Measurements from ENCODE around the gene RPS6KB1. TPM values are rescaled to one million over a fixed set of nuclear protein-coding genes. Genes with fewer than 3 reads are reported as not detected.

The RPS6KB1 gene
- polyA plus RNA-seq, 1 of the 3 experiments (the other 2 are of a cell fraction): 13.4 TPM

DNA sequence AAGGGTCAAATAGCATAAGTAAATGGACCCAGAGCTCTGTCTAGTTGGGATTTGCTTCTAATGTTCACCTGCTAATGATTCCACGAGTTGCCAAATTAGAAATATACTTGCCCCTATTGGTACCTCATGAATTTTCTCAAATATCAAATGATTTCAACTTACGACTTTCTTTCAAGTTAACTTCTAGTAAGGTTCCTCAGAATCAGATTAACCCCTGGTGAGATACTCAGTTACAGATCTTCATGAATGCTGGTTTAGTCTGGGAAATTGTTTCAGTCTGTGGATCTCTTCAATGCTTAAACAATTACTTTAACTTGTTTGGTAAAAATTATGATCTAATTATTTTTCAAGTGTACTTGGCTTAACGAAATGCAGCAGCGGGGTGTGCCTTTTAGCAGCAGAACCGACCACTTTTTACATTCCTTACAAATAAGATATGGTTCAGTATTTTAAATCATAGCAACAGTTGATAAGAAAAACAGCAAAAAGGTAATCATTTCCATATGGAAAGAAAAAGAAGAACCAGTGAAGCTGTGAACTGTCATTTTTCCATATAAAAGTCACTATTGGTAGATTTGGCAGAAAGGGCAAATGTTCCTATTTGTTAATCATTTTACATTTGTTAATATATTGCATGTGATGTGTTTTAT is 34.6 kb upstream of the RPS6KB1 start:
- H3K79me2 ChIP-seq (ENCODE audit: insufficient read depth): no peaks in the 10 kb centered on the region
- H2AFZ ChIP-seq (ENCODE audit: low read depth): 0 out of 2 replicates have a peak overlapping the region, but pooled peaks have one; percentile 6
- H3K4me2 ChIP-seq: no peak overlapping the region
- CTCF ChIA-PET: interaction anchor here (0.6 to 2.5 kb wide), 20 partner anchors 9 to 547 kb away, joined by 3 to 16 read pairs (median 6); no protein-coding TSS in a partner anchor
- no peaks in the 10 kb centered on the region for H3K27me3 ChIP-seq (ENCODE audit: insufficient read depth)
- no peaks in the 10 kb centered on the region for H3K9me2 ChIP-seq
- TF ChIP-seq TCF12 (IDR thresholded peaks at IDR 0.05) (peak; percentile 78), GATA2 (CRISPR knock-in tag; IDR thresholded peaks at IDR 0.05) (no peak), EP300 (IDR thresholded peaks at IDR 0.05; ENCODE audit: borderline replicate concordance in 1 of 2, low read depth in 1 of 2, low read length in 1 of 2) (peak in 1 of 2 experiments; percentile 46; a peak in 3 of 4 replicates), NRF1 (IDR thresholded peaks at IDR 0.05; ENCODE audit: low read depth, low read length) (no peak)
- TF ChIP-seq, protein P1, sequence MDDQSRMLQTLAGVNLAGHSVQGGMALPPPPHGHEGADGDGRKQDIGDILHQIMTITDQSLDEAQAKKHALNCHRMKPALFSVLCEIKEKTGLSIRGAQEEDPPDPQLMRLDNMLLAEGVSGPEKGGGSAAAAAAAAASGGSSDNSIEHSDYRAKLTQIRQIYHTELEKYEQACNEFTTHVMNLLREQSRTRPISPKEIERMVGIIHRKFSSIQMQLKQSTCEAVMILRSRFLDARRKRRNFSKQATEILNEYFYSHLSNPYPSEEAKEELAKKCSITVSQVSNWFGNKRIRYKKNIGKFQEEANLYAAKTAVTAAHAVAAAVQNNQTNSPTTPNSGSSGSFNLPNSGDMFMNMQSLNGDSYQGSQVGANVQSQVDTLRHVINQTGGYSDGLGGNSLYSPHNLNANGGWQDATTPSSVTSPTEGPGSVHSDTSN (IDR thresholded peaks at IDR 0.05): 0 out of 2 replicates have a peak, but pooled peaks have one; percentile 3
- no peak overlapping the region for H3K4me3 ChIP-seq (ENCODE audit: low read depth in 2 of 2, low read length in 1 of 2)
- no peaks in the 10 kb centered on the region for H3K9me3 ChIP-seq
- 58% methylated on average over 5 of the region's 5 CpGs for WGBS (ENCODE audit: low lambda C conversion rate)
- H3K36me3 ChIP-seq (replicated peaks in 1 of 2; ENCODE audit: control insufficient read depth in 1 of 2, insufficient read depth in 2 of 2, low read length in 1 of 2): peaks cover 0 to 8% of the 10 kb centered on the region in 2 experiments
- H3K9ac ChIP-seq: peak overlapping the region; percentile 1; the same call in 1 of the 2 replicates
- no peaks in the 10 kb centered on the region for H4K20me1 ChIP-seq (ENCODE audit: insufficient read depth)
- DNase-seq: peak; percentile 31
- peaks cover 15% of the 10 kb centered on the region for H3F3A ChIP-seq (replicated peaks; ENCODE audit: insufficient read depth)
- peak overlapping the region; percentile 63 to 70 for H3K27ac ChIP-seq (ENCODE audit: low read depth in 2 of 2, low read length in 1 of 2)
- H3K4me1 ChIP-seq (ENCODE audit: control insufficient read depth in 1 of 2, insufficient read depth in 2 of 2, low read depth in 1 of 2, low read length in 1 of 2): peaks cover 7 to 12% of the 10 kb centered on the region in 2 experiments
- POLR2A ChIA-PET: no interaction called here

DNA sequence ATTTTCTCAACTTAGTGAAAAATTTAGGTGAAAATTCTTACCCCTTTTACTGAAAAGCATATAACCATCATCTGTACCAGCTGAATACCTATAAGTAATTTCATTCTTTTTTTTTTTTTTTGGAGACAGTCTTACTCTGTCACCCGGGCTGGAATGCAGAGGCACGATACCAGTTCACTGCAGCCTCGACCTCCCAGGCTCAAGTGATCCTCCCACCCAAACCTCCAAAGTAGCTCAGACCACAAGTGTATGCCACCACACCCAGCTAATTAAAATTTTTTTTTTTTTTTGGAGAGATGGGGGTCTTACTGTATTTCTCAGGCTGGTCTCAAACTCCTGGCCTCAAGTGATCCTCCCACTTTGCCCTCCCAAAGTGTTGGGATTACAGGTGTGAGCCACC is 34.0 kb upstream of the RPS6KB1 start:
- peaks cover 0 to 8% of the 10 kb centered on the region in 2 experiments for H3K36me3 ChIP-seq (replicated peaks in 1 of 2; ENCODE audit: control insufficient read depth in 1 of 2, insufficient read depth in 2 of 2, low read length in 1 of 2)
- H3K4me3 ChIP-seq (ENCODE audit: low read depth in 2 of 2, low read length in 1 of 2): no peak overlapping the region
- WGBS (ENCODE audit: low lambda C conversion rate): 63% methylated on average over 3 of the region's 3 CpGs
- no peak for DNase-seq
- no peaks in the 10 kb centered on the region for H4K20me1 ChIP-seq (ENCODE audit: insufficient read depth)
- no peaks in the 10 kb centered on the region for H3K9me3 ChIP-seq
- no peak overlapping the region for H3K4me2 ChIP-seq
- ChIA-PET CTCF (interaction anchor here (0.6 to 2.5 kb wide), 44 partner anchors 9 to 548 kb away, joined by 3 to 16 read pairs (median 5); no protein-coding TSS in a partner anchor), POLR2A (no interaction called here)
- peaks cover under 1 to 12% of the 10 kb centered on the region in 2 experiments; a peak in 3 of 4 replicates for H3K4me1 ChIP-seq (ENCODE audit: control insufficient read depth in 1 of 2, insufficient read depth in 2 of 2, low read depth in 1 of 2, low read length in 1 of 2)
- peaks cover 13% of the 10 kb centered on the region for H3F3A ChIP-seq (replicated peaks; ENCODE audit: insufficient read depth)
- H3K9me2 ChIP-seq: no peaks in the 10 kb centered on the region
- H3K79me2 ChIP-seq (ENCODE audit: insufficient read depth): no peaks in the 10 kb centered on the region
- no peaks in the 10 kb centered on the region for H3K27me3 ChIP-seq (ENCODE audit: insufficient read depth)
- H3K27ac ChIP-seq (ENCODE audit: low read depth in 2 of 2, low read length in 1 of 2): peak overlapping the region; percentile 63 to 70; a peak in 3 of 4 replicates
- TF ChIP-seq CHD2 (IDR thresholded peaks at IDR 0.05; ENCODE audit: low read length, partially characterized antibody) (no peak), MEF2A (IDR thresholded peaks at IDR 0.05; ENCODE audit: borderline replicate concordance, low read depth) (no peak), TCF12 (IDR thresholded peaks at IDR 0.05) (no peak)
- TF ChIP-seq, protein P2, sequence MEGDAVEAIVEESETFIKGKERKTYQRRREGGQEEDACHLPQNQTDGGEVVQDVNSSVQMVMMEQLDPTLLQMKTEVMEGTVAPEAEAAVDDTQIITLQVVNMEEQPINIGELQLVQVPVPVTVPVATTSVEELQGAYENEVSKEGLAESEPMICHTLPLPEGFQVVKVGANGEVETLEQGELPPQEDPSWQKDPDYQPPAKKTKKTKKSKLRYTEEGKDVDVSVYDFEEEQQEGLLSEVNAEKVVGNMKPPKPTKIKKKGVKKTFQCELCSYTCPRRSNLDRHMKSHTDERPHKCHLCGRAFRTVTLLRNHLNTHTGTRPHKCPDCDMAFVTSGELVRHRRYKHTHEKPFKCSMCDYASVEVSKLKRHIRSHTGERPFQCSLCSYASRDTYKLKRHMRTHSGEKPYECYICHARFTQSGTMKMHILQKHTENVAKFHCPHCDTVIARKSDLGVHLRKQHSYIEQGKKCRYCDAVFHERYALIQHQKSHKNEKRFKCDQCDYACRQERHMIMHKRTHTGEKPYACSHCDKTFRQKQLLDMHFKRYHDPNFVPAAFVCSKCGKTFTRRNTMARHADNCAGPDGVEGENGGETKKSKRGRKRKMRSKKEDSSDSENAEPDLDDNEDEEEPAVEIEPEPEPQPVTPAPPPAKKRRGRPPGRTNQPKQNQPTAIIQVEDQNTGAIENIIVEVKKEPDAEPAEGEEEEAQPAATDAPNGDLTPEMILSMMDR (IDR thresholded peaks at IDR 0.05): no peak
- TF ChIP-seq, protein P3, sequence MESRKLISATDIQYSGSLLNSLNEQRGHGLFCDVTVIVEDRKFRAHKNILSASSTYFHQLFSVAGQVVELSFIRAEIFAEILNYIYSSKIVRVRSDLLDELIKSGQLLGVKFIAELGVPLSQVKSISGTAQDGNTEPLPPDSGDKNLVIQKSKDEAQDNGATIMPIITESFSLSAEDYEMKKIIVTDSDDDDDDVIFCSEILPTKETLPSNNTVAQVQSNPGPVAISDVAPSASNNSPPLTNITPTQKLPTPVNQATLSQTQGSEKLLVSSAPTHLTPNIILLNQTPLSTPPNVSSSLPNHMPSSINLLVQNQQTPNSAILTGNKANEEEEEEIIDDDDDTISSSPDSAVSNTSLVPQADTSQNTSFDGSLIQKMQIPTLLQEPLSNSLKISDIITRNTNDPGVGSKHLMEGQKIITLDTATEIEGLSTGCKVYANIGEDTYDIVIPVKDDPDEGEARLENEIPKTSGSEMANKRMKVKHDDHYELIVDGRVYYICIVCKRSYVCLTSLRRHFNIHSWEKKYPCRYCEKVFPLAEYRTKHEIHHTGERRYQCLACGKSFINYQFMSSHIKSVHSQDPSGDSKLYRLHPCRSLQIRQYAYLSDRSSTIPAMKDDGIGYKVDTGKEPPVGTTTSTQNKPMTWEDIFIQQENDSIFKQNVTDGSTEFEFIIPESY (IDR thresholded peaks at IDR 0.05; ENCODE audit: borderline replicate concordance, low read depth): no peak
- TF ChIP-seq, protein P1 (IDR thresholded peaks at IDR 0.05): no peak
- H3K9ac ChIP-seq: peak overlapping the region; percentile 1; the same call in 1 of the 2 replicates
- H2AFZ ChIP-seq (ENCODE audit: low read depth): no peak overlapping the region
